Mucosa of stomach (tissue), 1 donor: ENCODE results near the gene RGL1.
"Not testable (repeated sequence)": the region's sequence is repeated elsewhere in the genome, so short reads cannot be mapped to it uniquely, and the experiment has no call there.

Experiments
- H3K27me3 ChIP-seq: one replicate; pipeline ENCODE4 v1.7.0; 2013; ENCODE audit warnings: mild to moderate bottlenecking, low read length; ENCODE audit not compliant: control insufficient read depth, insufficient read depth
- H3K36me3 ChIP-seq: one replicate; pipeline ENCODE4 v1.7.0; 2013; ENCODE audit warnings: low read length; ENCODE audit not compliant: control insufficient read depth, insufficient read depth
- H3K4me1 ChIP-seq: one replicate; pipeline ENCODE4 v1.7.0; 2013; ENCODE audit warnings: mild to moderate bottlenecking, low read length; ENCODE audit not compliant: control insufficient read depth, insufficient read depth
- H3K4me3 ChIP-seq: one replicate; pipeline ENCODE4 v1.7.0; 2013; ENCODE audit warnings: low read length
- H3K9ac ChIP-seq: one replicate; pipeline ENCODE4 v1.7.0; 2013; ENCODE audit warnings: mild to moderate bottlenecking, low read length, moderate library complexity
- H3K9me3 ChIP-seq: one replicate; pipeline ENCODE4 v1.7.0; 2013; ENCODE audit warnings: mild to moderate bottlenecking, low read length, moderate library complexity; ENCODE audit not compliant: control insufficient read depth
- donor health status: Pancreatic carcinoma.

Gene RGL1

GRCh38 chr1:183774938-183775337, 30.0 kb upstream of the RGL1 start:
- no peak overlapping the region for H3K9ac ChIP-seq
- no peak overlapping the region for H3K4me3 ChIP-seq
- H3K27me3 ChIP-seq = no peaks in the 10 kb centered on the region
- no peaks in the 10 kb centered on the region for H3K9me3 ChIP-seq
- H3K36me3 ChIP-seq = no peaks in the 10 kb centered on the region
- no peaks in the 10 kb centered on the region for H3K4me1 ChIP-seq

GRCh38 chr1:183776731-183777130, 28.2 kb upstream of the RGL1 start:
- H3K36me3 ChIP-seq = no peaks in the 10 kb centered on the region
- H3K27me3 ChIP-seq = no peaks in the 10 kb centered on the region
- H3K4me1 ChIP-seq = no peaks in the 10 kb centered on the region
- no peak overlapping the region for H3K4me3 ChIP-seq
- H3K9ac ChIP-seq = no peak overlapping the region
- no peaks in the 10 kb centered on the region for H3K9me3 ChIP-seq

DNA sequence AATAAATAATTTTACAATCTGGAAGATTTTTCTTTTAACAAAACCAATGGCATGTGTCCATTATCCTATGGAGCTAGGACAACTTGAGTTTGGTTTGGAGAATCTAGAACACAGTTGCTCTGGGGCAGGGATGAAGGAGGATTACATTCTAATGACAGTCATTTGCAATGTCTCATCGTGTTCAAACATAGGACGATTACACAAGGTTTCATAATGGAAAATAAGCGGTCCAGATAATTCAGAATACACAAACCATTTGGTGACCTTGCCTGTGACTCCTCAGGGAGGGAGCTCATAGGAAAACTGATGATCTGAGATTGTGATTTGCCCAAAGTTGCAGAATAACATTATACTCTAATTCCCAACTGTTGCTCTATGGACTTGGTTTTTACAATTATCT, 27.6 kb upstream of the RGL1 start:
- no peak overlapping the region for H3K9ac ChIP-seq

GRCh38 chr1:183778045-183778444, 26.9 kb upstream of the RGL1 start:
- H3K36me3 ChIP-seq = no peaks in the 10 kb centered on the region
- no peaks in the 10 kb centered on the region for H3K9me3 ChIP-seq
- no peaks in the 10 kb centered on the region for H3K27me3 ChIP-seq
- H3K4me3 ChIP-seq = no peak overlapping the region
- H3K9ac ChIP-seq = no peak overlapping the region
- H3K4me1 ChIP-seq = no peaks in the 10 kb centered on the region

More for the DNA sequence above, 27.6 kb upstream of the RGL1 start:
- Histone ChIP-seq H3K9me3 (no peaks in the 10 kb centered on the region), H3K4me3 (no peak overlapping the region), H3K36me3 (no peaks in the 10 kb centered on the region), H3K27me3 (no peaks in the 10 kb centered on the region), H3K4me1 (no peaks in the 10 kb centered on the region)

- Histone ChIP-seq H3K4me1 (no peaks in the 10 kb centered on the region), H3K9me3 (no peaks in the 10 kb centered on the region), H3K4me3 (no peak overlapping the region), H3K9ac (no peak overlapping the region), H3K36me3 (no peaks in the 10 kb centered on the region), H3K27me3 (no peaks in the 10 kb centered on the region)
Measured at GRCh38 chr1:183778568-183779433, 26.1 kb upstream of the RGL1 start.

DNA sequence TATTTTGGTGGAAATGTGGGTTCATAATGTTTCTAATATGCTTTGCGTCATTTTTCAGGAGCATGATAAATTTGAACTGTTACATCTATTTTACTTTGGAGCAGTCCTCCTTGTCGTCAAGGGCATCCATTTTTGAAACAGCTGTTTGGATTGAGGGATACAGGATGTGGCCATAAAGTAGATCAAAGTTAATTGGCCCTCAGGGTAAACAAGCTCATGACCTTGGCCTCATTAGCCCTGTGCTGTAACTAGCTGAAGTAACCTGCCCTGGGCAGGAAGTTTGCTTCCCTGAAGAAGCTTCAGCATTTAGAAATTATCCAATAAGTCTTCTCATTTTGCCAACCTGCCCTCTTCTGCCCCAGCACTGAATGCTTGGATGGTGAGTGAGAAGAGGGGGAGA, 24.8 kb upstream of the RGL1 start:
- Histone ChIP-seq H3K4me3 (no peak overlapping the region), H3K4me1 (no peaks in the 10 kb centered on the region), H3K36me3 (no peaks in the 10 kb centered on the region), H3K9ac (no peak overlapping the region), H3K27me3 (no peaks in the 10 kb centered on the region), H3K9me3 (no peaks in the 10 kb centered on the region)

DNA sequence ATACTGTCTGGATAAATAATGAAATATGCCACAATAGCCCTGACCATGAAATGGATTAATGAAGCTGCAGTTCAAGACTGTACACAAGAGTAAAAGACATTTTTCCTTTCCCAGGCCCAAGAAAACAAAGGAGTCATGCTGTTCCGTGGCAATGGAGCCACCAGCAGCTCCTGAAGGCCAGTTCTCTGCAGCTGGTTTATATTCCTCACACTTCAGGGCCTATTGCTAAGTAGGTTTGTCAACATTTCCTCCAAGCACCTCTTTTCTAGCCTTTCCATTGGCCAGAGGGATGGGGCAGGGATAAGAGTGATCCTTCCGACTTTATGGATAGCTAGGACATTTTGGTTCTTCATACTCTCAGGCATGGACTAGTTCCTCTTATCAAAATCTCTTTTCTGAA, 24.2 kb upstream of the RGL1 start:
- Histone ChIP-seq H3K9me3 (no peaks in the 10 kb centered on the region), H3K36me3 (no peaks in the 10 kb centered on the region), H3K27me3 (no peaks in the 10 kb centered on the region), H3K9ac (no peak overlapping the region), H3K4me3 (no peak overlapping the region), H3K4me1 (no peaks in the 10 kb centered on the region)

GRCh38 chr1:183783342-183783741, 21.6 kb upstream of the RGL1 start:
- no peaks in the 10 kb centered on the region for H3K9me3 ChIP-seq
- H3K9ac ChIP-seq = no peak overlapping the region
- H3K36me3 ChIP-seq = no peaks in the 10 kb centered on the region
- no peaks in the 10 kb centered on the region for H3K27me3 ChIP-seq
- no peaks in the 10 kb centered on the region for H3K4me1 ChIP-seq
- no peak overlapping the region for H3K4me3 ChIP-seq

DNA sequence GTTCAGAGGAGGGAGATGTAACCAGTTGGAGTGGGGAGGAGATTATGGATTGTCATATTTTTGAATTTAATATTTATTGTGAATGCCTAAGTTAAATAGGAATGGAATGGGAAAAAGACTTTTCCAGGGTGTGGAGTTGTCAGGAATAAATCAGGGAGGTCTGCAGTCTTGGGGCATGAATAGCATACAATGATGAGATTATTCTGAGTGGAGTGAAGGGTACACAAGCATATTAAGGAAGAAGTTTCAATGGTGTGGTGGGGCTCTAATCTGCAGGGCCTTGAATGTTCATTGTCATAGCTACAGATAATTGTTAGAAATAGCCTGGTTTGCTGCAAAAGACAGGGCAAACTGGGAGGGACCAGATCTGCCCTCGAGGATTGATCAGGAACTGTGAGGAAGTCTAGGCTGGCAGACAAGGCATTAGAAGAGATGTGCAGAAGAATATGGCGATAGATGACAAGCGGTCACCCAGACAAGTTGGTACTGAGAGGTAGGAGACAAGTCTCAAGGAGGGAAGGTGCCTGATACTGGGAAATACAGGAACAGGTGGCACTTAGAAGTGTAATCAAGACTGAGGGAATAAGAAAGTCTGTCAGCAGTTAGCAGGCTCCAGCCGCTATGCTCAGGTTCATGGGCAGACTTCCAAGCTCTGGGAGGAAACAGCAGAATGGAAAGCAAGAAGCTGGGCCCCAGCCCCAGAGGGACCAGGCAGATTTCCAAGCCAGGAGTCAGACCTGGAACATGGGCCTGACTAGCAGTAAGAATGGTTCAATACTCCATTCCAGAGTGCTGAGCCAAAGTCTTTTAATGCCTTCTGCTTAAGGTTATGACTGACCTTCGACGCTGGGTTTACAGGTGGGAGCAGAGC, 20.9 kb upstream of the RGL1 start:
- Histone ChIP-seq H3K4me3 (no peak overlapping the region), H3K9ac (no peak overlapping the region), H3K36me3 (no peaks in the 10 kb centered on the region), H3K4me1 (no peaks in the 10 kb centered on the region), H3K9me3 (no peaks in the 10 kb centered on the region), H3K27me3 (no peaks in the 10 kb centered on the region)

DNA sequence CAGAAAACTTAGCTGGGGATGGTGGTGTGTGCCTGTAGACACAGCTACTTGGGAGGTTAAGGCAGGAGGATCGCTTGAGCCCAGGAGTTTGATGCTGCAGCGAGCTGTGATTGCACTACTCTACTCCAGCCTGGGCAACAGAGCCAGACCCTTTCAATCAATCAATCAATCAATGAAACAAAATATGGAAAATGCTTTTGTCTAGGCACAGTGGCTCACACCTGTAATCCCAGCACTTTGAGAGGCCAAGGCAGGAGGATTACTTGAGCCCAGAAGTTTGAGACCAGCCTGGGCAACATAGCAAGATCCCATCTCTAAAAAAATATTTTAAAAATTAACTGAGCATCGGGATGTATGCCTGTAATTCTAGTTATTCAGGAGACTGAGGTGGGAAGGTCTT, 19.0 kb upstream of the RGL1 start:
- H3K9me3 ChIP-seq = not testable (repeated sequence)

GRCh38 chr1:183787704-183788103, 17.2 kb upstream of the RGL1 start:
- Histone ChIP-seq H3K4me1 (no peaks in the 10 kb centered on the region), H3K9ac (no peak overlapping the region), H3K36me3 (no peaks in the 10 kb centered on the region), H3K9me3 (no peaks in the 10 kb centered on the region), H3K27me3 (no peaks in the 10 kb centered on the region), H3K4me3 (no peak overlapping the region)

More for the DNA sequence above, 19.0 kb upstream of the RGL1 start:
- not testable (repeated sequence) for H3K9ac ChIP-seq, H3K27me3 ChIP-seq, H3K36me3 ChIP-seq, H3K4me1 ChIP-seq, H3K4me3 ChIP-seq

DNA sequence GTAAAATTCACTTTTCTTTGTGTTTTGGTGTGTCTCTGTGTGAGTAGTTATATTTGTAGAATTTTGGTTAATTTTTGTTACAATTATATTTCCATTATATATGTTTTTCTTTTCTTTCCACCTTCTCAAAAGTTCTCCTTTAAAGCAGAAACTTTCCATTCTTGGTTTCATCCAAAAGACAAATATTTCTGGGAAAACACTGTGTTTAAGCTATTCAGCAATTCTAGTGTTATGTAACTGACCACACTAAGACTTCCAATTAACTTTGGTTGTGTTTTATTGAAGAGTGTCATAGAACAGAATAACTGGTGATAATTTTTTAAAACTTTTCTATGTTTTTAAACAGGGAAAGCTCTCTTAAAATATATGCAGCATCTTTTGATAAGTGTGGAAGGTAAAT, 13.6 kb upstream of the RGL1 start:
- Histone ChIP-seq H3K4me3 (no peak overlapping the region), H3K9me3 (no peaks in the 10 kb centered on the region), H3K36me3 (no peaks in the 10 kb centered on the region), H3K27me3 (no peaks in the 10 kb centered on the region), H3K4me1 (no peaks in the 10 kb centered on the region), H3K9ac (no peak overlapping the region)
